ENCODE measurements around the gene GNRH2. TPM values are rescaled to one million over a fixed set of nuclear protein-coding genes. Genes with fewer than 3 reads are reported as not detected.

The GNRH2 gene
- total RNA-seq, 4 donors from 2014 or later: not detected

- no peak for TF ChIP-seq CTCF (IDR thresholded peaks at IDR 0.05; ENCODE audit: low read depth)
Observed at GRCh38 chr20:3044336-3044965, 1.0 kb downstream of the GNRH2 start.

- TF ChIP-seq CTCF (IDR thresholded peaks at IDR 0.05; ENCODE audit: low read depth): no peak
Observed at GRCh38 chr20:3045042-3045815, 1.8 kb downstream of the GNRH2 start.

DNA sequence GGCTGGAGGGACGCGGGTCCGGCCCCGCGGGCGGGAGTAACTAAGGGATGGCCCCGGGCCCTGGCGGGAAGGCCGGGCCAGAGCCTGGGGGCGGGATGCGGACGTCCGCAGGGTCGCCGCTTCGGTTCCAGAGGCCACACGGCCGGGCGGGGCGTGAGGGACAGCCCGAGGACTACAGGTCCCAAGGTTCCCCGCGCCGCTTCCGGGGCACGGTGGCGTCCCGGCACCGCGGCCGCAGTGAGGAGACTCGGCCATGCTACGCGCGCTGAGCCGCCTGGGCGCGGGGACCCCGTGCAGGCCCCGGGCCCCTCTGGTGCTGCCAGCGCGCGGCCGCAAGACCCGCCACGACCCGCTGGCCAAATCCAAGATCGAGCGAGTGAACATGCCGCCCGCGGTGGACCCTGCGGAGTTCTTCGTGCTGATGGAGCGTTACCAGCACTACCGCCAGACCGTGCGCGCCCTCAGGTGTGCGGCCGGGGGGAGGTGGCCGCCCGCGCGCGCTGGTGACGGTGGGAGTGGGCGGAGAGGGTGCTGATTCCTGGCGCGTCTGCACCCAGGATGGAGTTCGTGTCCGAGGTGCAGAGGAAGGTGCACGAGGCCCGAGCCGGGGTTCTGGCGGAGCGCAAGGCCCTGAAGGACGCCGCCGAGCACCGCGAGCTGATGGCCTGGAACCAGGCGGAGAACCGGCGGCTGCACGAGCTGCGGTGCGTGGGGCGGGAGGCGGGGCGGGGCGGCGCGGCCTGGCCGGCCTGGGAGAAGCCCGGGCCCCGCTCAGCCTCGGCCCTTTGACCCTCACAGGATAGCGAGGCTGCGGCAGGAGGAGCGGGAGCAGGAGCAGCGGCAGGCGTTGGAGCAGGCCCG lies 2.6 kb downstream of the GNRH2 start, which contains the start of gene MRPS26:
Gene MRPS26 (plus strand): TSS at position 237 of the 861 bp plus-strand sequence. CDS start 17 bp downstream, at position 254.
- no peak for TF ChIP-seq CTCF (IDR thresholded peaks at IDR 0.05; ENCODE audit: low read depth)

GRCh38 chr20:3046677-3047462 lies 3.4 kb downstream of the GNRH2 start:
- TF ChIP-seq CTCF (IDR thresholded peaks at IDR 0.05; ENCODE audit: low read depth): no peak

- TF ChIP-seq CTCF (IDR thresholded peaks at IDR 0.05; ENCODE audit: low read depth): no peak
Observed at GRCh38 chr20:3047486-3048419, 4.3 kb downstream of the GNRH2 start.

DNA sequence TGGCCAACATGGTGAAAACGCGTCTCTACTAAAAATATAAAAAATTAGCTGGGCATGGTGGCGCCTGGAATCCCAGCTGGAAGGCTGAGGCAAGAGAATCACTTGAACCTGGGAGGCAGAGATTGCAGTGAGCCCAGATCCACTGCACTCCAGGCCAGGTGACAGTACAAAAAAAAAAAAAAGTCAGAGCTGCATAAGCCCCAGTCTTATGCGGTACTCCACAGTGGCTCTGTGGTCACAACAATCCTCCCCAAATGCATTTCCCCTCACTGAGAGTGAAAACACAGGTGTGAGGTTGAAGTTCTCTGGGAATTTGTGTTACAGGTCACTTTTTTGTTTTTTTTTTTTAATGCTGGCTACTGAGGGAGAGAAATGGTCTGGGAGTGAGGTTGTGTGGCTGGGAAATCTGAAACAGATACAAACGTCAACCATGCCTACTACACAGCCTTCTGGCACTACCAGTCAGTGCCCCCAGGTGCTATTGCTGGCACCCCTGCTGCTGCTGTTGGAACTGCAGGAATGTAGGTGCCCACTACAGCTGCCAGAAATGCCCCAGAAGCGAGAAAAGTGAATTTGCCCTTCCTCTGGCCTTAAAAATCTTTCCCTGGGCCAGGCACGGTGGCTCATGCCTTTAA lies 8.1 kb downstream of the GNRH2 start:
- TF ChIP-seq CTCF (IDR thresholded peaks at IDR 0.05; ENCODE audit: low read depth): no peak

All from subcutaneous adipose tissue (tissue), 4 donors.